A172 (cell line): Measurements from ENCODE around the gene CAND1. TPM values are rescaled to one million over a fixed set of nuclear protein-coding genes. Genes with fewer than 3 reads are reported as not detected.
"Not testable (repeated sequence)": the region's sequence is repeated elsewhere in the genome, so short reads cannot be mapped to it uniquely, and the experiment has no call there.

ENCODE experiments used
- DNase-seq: peaks from one replicate; pipeline ENCODE4 v3.0.0-alpha.2; 2015; ENCODE audit warnings: low spot score
- total RNA-seq: library from RNA; depleted of rRNA; stranded (reverse); fragments of >200 nt; shearing (Covaris generic); gene quantifications from 2 replicates; pipeline ENCODE4 v1.2.3, GENCODE V29; 2014

CAND1 gene
- total RNA-seq, 1 experiment from 2014 or later: 94.6 TPM

DNA sequence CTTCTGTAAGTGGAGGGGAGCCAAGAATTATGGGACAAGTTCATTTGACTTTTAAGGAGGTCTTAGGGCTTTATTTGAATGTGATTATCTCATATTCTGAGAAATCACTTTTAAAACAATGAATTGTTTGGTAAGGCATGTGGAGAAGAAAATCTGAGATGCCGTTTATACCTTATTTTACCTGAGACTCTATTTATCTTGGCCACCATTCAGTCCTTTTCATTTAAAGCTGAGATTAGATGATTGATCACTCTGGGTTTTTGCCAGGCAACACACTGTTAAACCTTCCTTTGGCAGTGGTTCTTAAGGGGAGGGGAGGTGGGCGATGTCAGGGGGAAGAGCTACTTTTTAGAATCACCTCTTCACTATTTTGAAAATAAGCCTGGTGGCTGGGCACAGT, 11.4 kb downstream of the CAND1 start:
- no peak for DNase-seq

DNA sequence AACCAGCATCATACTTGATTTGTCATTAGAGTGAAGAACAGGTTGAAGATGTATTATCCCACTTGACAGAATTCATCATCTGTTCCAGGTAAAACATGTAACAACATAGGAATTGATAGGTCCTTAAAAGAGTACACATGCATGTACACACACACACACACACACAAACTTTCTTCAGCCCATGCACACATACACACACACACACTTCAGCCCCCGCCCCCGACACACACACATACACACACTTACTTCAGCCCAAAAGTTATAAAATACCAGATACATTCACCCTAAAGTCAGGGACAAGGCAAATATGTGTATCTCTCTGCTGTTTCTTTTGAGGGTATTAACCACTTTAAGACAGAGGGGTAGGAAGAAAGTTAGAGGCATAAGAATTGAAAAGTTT, 15.4 kb downstream of the CAND1 start:
- no peak for DNase-seq

DNA sequence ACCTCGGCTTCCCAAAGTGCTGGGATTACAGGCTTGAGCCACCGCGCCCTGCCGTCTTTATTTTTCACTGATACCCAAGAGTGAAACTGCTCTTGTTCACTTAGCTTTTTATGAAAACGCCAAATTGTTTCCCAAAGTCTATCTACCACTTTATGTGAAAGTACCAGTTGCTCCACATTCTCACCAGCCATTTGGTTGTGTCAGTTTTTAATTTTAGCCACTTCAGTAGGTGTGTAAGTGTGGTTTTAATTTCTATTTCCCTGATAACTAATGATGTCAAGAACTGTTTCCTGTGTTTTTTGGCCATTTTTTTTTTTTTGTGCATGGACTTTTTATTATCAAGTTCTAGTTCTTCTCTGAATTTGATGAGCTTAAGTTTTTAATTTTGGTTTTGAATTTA, 17.1 kb downstream of the CAND1 start:
- no peak for DNase-seq

DNA sequence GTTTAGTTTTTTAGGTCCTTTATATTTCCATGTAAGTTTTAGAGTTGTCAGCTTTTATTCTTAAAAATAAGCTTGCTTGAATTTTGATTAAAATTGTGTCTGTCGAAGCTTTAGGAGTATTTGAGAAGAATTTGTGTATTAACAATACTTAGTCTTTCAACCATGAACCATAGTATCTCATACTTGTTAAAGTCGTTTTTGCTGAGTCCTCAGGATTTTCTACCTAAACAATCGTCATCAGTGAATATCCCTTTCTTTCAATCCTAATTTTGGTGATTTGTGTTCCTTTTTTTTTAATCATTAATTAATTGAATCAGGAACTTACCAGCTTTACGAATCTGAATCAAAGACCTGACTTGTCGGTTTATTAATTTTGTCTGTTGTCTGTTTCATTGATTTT, 18.2 kb downstream of the CAND1 start:
- DNase-seq: no peak

DNA sequence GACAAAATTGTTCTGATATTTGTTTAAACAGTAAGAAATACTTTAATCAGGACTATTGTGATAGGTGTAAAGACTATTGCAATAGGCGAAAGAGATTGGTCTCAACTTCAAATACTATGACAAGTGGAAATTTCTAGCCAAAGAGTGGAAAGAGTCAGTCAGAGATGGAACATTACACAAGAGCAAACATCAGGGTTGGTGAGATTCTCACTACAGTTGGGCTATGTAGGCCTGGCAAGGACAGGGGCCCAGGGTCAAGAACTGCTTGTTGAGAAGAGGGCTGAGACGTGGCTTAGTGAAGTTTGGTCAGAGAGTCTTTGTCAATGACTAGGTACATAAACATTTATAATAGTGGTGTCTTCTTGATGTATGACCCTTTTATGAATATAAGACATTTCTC, 19.4 kb downstream of the CAND1 start:
- no peak for DNase-seq

DNA sequence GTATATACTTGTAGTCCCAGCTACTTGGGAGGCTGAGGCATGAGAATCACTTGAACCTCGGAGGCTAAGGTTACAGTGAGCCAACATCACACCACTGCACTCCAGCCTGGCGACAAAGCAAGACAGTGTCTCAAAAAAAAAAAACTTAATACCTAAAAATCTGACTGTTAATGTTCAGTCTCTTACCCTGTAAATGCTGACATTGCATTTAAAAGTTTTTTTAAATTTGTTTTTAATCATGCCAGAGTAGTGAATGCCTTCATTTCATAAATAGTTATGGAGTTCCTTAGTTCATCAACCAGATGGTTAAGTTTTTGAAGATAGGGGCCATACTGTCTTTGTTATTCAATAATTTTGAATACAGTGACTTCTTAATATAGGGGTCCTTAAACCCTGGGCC, 21.2 kb downstream of the CAND1 start:
- no peak for DNase-seq

DNA sequence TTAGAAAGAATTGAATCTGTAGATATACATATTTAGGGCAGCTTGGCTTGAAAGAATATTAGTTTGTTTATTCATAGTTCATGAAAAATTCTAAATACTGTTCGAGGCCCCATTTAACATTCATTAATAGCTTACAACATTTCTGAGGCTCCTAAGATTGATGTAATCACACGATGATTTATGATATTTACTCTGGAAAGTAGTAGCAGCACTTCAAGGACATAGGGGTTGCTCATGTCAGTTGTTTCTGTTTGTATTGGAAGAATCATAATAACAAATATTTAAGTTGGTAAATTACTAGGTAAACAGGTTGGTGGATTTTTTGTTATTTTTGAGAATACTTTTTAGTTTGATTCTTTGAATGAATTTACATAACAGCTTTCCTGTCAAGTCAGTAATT, 30.4 kb downstream of the CAND1 start:
- no peak for DNase-seq

DNA sequence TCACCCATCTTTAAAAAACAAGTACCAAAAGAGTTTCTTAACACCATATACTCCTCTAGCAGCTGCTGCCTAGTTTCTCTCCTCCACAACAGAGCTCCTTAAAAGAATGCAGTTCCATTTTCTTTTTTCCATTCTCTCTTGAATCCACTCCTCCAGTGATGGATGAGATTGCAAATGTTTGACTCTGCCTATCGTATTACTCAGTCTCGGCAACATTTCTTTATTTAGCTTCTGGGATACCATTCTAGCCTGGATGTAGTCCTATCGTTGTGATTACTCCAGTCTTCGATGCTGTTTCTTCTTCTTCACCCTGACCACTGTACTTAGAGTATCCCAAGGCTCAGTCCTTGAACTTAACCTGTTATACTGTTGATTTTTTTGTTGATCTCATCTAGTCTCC, 30.8 kb downstream of the CAND1 start:
- no peak for DNase-seq

DNA sequence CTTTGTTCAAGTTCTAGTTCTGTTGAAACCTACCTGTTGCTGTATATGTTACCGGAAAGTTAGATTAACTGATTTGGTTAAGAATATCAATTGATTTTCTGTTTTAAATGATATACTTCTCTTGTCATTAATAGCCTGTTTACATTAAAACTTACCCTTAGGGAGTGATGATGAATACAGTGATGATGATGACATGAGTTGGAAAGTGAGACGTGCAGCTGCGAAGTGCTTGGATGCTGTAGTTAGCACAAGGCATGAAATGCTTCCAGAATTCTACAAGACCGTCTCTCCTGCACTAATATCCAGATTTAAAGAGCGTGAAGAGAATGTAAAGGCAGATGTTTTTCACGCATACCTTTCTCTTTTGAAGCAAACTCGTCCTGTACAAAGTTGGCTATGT, 33.0 kb downstream of the CAND1 start:
- no peak for DNase-seq

DNA sequence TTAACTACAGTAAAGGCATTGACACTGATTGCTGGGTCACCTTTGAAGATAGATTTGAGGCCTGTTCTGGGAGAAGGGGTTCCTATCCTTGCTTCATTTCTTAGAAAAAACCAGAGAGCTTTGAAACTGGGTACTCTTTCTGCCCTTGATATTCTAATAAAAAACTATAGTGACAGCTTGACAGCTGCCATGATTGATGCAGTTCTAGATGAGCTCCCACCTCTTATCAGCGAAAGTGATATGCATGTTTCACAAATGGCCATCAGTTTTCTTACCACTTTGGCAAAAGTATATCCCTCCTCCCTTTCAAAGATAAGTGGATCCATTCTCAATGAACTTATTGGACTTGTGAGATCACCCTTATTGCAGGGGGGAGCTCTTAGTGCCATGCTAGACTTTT, 36.4 kb downstream of the CAND1 start:
- DNase-seq: no peak

DNA sequence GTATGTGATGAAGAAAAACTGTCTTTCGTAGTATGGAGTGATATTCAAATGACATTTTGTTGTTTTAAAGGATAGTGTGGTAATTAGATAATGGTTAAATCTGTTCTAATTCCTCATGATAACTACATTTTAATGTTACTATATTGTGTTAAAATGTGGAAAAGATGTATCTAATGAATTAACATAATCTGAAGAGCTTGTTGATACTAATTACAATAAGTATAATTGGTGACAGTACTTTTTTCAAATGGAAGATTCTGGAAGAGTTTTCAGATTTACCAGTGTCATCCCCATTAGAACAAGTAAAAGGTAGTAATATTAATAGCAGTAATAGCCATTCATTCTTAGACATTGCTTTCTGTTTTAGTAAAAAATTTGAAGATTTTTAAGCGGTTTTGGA, 37.6 kb downstream of the CAND1 start:
- DNase-seq: no peak

DNA sequence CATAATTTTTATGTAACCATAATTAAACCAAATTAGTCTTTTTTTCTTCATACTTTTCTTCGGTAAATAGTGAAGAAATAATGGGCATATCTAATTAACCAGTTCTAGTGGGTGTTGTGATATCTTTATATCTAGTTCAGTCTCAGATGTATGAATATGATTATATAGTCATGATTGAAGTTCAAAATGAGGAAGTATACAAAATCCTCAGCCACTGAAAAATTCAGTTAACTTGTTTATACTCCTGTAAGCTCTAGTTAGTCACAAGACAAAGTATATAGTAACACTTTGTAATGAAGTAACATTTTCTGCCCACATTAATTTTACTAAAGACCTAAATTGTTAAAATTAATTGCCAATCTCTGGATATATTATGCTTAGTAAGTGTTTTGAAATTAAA, 46.5 kb downstream of the CAND1 start:
- DNase-seq: no peak

DNA sequence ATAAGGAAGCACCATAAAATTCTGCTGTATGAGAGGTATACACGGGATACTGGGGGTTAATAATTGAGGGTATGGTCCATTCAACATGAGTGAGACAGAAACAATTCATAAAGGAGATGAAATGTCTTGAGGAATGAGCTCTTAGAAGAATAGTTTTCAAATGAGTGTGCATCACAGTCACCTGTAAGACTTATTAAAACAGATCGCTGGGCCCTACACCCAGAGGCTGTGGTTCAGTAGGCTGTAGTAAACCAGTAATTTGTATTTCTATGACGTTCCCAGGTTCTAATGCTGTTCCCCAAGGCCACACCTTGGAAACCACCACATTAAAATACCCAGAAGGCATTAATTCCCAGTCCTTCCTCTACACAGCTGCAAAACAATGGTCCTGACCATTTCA, 49.6 kb downstream of the CAND1 start:
- DNase-seq: no peak

DNA sequence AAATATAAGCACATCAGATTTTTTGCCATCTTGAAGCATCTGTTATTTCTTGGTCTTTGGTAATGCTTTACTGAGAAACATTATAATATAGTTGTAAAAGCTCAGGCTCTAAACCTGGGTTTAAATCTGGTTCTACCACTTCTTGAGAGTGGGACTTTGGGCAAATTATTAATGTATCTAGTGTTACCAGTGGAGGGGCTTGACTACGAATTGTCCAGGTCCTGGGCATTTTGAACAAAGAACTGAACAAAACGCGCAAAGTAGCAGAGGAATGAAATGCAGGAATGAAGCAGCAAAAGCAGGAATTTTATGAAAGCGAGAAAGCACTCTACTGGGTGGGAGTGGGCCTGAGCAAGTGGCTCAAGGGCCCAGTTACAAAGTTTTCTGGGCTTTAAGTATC, 50.8 kb downstream of the CAND1 start:
- no peak for DNase-seq

DNA sequence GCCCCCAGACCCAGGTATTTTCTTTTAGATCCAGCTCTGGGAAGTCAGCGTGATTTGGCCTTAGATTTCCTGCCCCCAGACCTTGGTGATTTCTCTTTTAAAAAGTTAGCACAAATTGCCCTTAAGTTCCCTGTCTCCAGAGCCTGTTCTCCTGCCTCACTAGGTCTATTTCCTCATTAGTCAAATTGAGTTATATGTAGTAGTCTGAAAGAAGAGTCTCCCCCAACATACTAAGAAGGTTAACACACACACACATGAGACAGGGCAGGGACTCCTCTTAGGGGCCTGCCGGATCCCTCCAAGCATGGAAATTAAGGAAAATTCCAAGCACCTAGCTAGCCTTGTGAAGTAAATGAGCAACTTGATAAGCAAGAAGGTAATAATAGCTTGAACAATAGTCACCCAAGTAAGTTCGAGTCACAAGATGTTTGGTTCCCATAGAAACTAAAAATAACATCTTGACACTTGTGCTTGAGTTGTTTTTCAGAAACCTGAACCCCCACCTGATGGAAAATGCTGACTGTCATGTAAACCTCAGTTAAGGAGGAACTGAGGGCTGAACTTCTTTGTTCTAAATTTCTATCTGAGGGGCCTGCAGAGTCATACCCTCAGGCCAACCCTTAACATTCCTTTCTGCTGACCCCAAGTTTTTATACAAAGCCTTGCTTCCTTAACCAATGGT, 51.6 kb downstream of the CAND1 start:
- DNase-seq: no peak

DNA sequence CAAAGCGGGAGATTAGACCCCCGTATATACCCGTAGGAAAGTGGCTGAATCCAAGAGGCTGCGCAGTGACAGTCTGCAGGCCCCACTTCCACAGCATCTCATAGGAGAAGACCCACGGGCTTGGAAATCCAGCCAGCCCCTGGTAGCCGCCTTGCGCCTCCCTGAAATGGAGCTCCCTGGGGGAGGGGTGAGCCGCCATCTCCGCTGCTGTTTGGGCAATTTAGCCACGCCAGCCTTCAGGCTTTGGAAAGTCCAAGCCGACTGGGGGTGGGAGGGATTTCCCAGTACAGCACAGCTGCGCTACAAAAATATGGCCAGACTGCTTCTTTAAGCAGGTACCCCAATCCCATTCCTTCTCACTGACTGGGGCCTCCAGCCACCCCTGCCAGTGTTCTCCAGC, 53.4 kb downstream of the CAND1 start:
- no peak for DNase-seq

DNA sequence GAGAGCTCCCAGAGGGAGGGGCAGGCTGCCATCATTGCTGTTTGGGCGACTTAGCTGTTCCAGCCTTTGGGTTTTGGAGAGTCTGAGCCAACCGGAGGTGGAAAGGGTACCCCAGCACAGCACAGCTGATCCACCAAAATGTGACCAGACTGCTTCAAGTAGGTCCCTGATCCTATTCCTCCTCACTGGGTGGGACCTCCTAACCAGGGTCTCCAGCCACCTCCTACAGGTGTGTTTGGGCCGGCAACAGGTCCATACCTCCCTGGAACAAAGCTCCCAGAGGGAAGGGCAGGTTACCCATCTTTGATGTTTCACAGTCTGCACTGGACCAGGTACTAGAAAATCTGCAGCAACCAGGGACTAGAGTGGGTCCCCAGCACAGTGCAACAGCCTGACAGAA, 53.8 kb downstream of the CAND1 start:
- no peak for DNase-seq

DNA sequence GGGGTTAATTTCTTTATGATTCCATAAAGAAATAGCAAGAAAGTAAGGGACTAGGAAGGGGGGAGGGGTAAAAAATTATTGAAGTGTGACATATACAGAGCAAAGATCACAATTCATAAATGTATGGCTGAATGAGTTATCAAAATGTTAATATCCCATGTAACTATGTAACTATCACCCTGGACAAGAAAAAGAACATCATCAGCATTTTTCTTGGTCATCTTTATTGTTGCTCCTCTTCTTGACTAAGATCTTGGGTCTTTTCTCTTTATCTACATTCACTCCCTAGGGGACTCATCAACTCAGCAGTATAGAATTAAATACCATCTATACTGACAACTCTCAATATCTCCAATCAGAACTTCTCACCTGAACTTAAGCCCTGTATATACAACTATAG, 57.5 kb downstream of the CAND1 start:
- no peak for DNase-seq

DNA sequence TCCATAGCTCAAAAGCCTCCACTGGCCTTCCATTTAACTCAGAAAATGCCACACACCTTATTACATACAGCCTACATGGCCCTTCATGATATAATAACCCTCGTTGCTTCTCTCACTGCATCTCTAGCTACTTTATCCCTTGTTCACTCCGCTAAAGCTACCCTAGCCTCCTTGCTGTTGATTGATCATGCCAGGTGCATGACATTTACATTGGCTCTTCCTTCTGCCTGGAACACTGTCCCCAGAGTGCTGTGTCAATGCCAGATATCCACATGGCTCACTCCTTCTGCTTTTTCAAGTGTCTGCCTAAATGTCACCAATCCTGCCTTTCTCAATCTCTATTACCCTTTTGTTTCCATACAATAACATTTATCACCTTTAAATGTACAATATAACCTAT, 58.3 kb downstream of the CAND1 start:
- no peak for DNase-seq

DNA sequence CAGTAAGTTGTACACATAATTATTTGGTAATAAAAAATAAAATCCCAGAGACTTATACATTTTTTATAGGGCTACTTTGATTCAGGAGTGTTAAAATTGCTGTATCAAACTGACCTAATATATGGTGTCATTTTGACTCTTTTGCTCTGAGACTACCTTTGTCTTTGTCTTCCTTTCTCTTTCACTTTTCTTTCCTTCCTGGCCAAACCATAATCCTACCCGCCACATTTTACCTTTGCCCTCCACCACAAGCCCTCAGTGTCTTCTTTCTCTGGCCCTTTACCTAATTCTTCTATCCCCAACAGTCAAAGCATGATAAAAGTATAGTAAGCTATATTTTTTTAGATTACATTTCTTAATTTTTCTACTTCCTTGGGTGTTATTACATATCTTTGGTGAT, 62.0 kb downstream of the CAND1 start:
- no peak for DNase-seq

DNA sequence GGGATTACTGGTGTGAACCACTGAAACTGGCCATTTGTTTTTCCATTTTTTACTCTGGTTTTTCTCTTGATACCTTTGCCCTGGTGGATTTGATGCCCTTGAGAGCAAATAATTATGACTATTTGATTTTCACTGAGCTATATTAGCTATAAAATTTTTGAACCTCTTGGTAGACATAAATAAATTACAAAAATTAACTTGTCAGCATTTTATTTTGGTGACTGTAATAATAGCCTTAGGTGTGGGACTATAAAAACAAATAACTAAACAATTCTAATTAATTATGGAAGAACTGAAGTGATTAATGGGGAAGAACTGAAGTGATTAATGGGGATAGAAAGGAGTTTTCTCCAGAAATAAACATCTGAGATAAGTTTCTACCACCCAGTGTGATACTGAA, 62.7 kb downstream of the CAND1 start:
- DNase-seq: no peak

DNA sequence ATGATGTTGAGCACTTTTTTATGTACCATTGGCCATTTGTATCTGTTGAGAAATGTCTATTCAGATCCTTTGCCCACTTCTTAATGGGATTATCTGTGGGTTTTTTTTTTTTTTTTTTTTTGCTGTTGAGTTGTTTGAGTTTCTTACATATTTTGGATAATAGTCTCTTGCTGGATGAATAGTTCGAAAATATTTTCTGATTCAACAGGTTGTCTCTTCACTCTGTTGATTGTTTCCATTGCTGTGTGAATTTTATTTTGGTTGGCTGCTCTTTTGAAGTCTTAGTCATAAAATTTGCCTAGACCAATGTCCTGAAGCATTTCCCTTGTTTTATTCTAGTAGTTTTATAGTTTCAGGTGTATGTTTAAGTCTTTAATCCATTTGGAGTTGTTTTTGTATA, 64.5 kb downstream of the CAND1 start:
- no peak for DNase-seq

DNA sequence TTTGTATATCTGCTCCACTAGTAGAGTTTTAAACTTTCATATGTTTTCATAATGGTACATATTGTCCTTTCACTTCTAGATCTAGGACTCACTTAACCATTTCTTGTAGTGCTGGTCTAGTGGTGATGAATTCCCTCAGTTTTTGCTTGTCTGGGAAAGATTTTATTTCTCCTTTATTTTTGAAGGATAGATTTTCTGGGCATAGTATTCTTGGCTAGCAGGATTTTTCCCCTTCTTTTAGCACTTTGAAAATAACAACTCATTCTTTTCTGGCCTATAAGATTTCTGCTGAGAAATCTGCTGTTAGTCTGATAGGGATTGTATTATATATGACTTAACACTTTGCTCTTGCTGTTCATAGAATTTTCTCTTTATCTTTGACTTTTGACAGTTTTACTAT, 69.3 kb downstream of the CAND1 start:
- no peak for DNase-seq

DNA sequence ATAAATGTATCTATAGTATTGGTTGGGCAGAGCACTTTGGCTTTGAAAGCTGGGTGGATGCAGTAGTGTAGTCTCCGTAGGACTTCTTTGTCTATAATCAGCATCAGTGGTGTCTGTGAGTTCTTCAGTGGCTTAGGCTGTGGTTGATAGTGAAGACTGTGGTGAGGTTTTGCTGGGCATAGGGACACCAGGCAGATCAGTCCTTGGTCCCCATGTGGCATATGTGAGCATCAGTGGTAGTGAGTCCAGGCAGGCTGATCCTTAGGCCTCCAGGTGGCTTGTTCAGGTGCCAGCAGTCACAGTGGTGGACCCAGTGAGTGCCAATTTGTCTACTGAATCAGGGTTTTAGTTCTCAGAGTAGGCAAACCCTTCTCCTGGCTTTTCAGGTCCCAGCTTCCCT, 70.4 kb downstream of the CAND1 start:
- no peak for DNase-seq

DNA sequence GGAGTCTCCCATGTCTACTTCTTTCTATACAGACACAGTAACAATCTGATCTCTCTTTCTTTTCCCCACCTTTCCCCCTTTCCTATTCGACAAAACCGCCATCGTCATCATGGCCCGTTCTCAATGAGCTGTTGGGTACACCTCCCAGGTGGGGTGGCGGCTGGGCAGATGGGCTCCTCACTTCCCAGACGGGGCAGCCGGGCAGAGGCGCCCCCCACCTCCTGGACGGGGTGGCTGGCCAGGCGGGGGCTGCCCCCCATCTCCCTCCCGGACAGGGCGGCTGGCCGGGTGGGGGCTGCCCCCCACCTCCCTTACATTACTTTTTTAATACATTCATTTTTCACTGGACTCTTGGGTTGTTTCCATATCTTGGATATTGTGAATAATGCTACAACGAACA, 71.9 kb downstream of the CAND1 start:
- DNase-seq: not testable (repeated sequence)
